Endothelial cell of umbilical vein (primary cell): ENCODE measurements around the gene CD84.

Experiments used
- CTCF ChIP-seq, 2 donors: IDR thresholded peaks; 1 replicate in 1 of 2; 2 replicates in 1 of 2; pipeline ENCODE4 v1.5.1; 2011; ENCODE audit warnings: low read length in 2 of 2, mild to moderate bottlenecking in 2 of 2, moderate library complexity in 2 of 2, control low read depth in 1 of 2, inconsistent platforms in 1 of 2, low read depth in 1 of 2; ENCODE audit not compliant: insufficient read depth in 1 of 2; ENCODE audit errors: extremely low read depth in 1 of 2
- EZH2 ChIP-seq: IDR thresholded peaks from 2 replicates; pipeline ENCODE4 v1.6.1; 2012; ENCODE audit warnings: borderline replicate concordance, low read depth, mild to moderate bottlenecking, moderate library complexity, low read length, inconsistent platforms; ENCODE audit not compliant: severe bottlenecking
- FOS ChIP-seq: IDR thresholded peaks from 2 replicates; pipeline ENCODE4 v1.6.1; 2011; ENCODE audit warnings: mild to moderate bottlenecking, low read length, moderate library complexity, borderline replicate concordance; ENCODE audit not compliant: insufficient read depth
- GATA2 ChIP-seq: IDR thresholded peaks from 2 replicates; pipeline ENCODE4 v1.7.0; 2011; ENCODE audit warnings: low read depth, mild to moderate bottlenecking, moderate library complexity, mixed read lengths, low read length; ENCODE audit not compliant: insufficient read length, insufficient read depth
- JUN ChIP-seq: IDR thresholded peaks from 2 replicates; pipeline ENCODE4 v1.6.1; 2011; ENCODE audit warnings: borderline replicate concordance, low read depth; ENCODE audit not compliant: insufficient read length, insufficient read depth
- MYC ChIP-seq: IDR thresholded peaks from one replicate; pipeline ENCODE4 v1.6.1; 2011; ENCODE audit warnings: mild to moderate bottlenecking, low read depth, low read length
- POLR2A ChIP-seq: IDR thresholded peaks from 2 replicates; pipeline ENCODE4 v1.6.1; 2012; ENCODE audit warnings: low read depth, mild to moderate bottlenecking, control low read depth, low read length
- POLR2AphosphoS5 ChIP-seq: IDR thresholded peaks from 2 replicates; pipeline ENCODE4 v1.6.1; 2012; ENCODE audit warnings: low read depth, mild to moderate bottlenecking, control low read depth, low read length, moderate library complexity; ENCODE audit not compliant: insufficient read depth
- TF ChIP-seq, protein P1 (sequence below): IDR thresholded peaks from 2 replicates; pipeline ENCODE4 v1.6.1; 2011; ENCODE audit not compliant: insufficient read depth, insufficient read length

GRCh38 chr1:160496334-160496733 lies 83.0 kb downstream of the CD84 start:
- TF ChIP-seq POLR2AphosphoS5: no peak
- no peak for TF ChIP-seq POLR2A
- TF ChIP-seq CTCF (IDR thresholded peaks at IDR 0.05; ENCODE audit: extremely low read depth in 1 of 2, insufficient read depth in 1 of 2, low read depth in 1 of 2, low read length in 2 of 2): no peak
- no peak for TF ChIP-seq GATA2
- TF ChIP-seq EZH2: no peak
- TF ChIP-seq FOS: no peak
- no peak for TF ChIP-seq MYC
- TF ChIP-seq, protein P1, sequence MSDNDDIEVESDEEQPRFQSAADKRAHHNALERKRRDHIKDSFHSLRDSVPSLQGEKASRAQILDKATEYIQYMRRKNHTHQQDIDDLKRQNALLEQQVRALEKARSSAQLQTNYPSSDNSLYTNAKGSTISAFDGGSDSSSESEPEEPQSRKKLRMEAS: no peak
- no peak for TF ChIP-seq JUN
